Retina (tissue), 1 donor: ENCODE results near the gene PCP2.

Experiments used
- DNase-seq: peaks from one replicate; pipeline ENCODE4 v3.0.0-alpha.2; 2016

PCP2 gene

GRCh38 chr19:7618771-7619510, 14.6 kb downstream of the PCP2 start:
- no peak for DNase-seq

GRCh38 chr19:7618348-7618747, 15.2 kb downstream of the PCP2 start:
- no peak for DNase-seq

GRCh38 chr19:7617735-7618134, 15.8 kb downstream of the PCP2 start:
- no peak for DNase-seq

GRCh38 chr19:7617172-7617571, 16.3 kb downstream of the PCP2 start:
- DNase-seq: no peak

DNA sequence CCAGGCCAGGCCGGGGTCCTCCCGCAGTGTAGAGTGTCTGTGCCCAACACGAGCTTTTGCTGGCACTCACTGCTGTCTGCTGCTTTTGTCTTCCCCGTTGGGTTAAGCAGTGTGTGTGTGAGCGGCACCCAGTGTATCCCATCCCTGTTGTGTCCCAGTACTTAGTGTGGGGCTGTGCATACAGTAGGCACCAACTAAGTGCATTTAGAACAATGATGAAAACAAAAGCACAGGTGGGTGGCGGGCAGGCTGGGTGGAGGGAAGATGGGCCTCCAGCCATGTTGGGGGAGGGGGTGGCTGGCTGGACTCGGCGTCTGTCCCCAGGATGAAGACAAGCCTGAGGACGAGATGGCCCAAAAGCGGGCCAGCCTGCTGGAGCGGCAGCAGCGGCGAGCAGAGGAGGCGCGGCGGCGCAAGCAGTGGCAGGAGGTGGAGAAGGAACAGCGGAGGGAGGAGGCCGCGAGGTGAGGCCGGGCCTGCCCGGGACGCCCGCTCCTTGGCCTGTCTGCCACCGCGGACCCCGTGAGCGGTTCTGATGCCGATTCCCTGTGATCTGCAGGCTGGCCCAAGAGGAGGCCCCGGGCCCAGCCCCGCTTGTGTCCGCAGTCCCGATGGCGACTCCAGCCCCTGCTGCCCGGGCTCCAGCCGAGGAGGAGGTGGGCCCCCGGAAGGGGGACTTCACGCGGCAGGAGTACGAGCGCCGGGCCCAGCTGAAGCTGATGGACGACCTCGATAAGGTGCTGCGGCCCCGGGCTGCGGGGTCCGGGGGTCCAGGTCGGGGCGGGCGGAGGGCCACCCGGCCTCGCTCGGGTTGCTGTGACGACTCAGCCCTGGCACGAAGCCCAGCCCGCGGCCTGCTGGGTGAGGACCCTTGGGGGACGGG, 18.4 kb downstream of the PCP2 start:
- DNase-seq: no peak

GRCh38 chr19:7612282-7613274, 20.9 kb downstream of the PCP2 start:
- no peak for DNase-seq

- DNase-seq: no peak
Observed at GRCh38 chr19:7611541-7612279, 21.8 kb downstream of the PCP2 start.

DNA sequence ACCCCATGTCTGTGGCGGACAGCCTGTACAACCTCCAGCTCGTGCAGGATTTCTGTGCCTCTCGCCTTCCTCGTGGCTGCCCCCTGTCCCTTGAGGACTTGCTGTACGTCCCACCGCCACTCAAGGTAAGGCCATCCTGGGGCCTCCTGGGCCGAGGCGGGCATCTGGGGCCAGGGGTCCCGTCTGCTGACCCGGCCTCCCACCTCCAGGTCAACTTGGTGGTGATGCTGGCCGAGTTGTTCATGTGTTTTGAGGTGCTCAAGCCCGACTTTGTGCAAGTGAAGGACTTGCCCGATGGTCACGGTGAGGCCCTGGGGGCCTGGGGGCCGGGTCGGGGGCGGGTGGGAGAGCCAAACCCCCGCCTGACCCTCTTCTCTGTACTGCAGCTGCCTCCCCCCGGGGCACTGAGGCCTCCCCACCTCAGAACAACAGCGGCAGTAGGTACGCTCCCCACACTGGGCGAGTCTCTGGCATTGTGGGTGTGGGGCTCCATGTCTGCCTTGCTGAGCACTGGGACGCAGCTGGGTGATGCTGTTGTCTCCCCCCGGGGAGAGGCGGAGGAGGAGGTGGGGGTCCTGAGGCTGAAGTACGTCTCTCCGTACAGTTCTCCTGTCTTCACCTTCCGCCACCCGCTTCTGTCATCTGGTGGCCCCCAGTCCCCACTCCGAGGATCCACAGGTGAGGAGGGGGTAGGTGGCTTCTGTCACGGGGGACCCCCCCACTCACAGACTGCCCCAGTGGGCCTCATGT, 22.9 kb downstream of the PCP2 start:
- DNase-seq: no peak

- DNase-seq: no peak
Observed at GRCh38 chr19:7607874-7608560, 25.5 kb downstream of the PCP2 start.

GRCh38 chr19:7607212-7607873, 26.2 kb downstream of the PCP2 start:
- no peak for DNase-seq

GRCh38 chr19:7606289-7606688, 27.2 kb downstream of the PCP2 start:
- no peak for DNase-seq

GRCh38 chr19:7605490-7606222, 27.9 kb downstream of the PCP2 start:
- DNase-seq: no peak

GRCh38 chr19:7603919-7604318, 29.6 kb downstream of the PCP2 start:
- no peak for DNase-seq

DNA sequence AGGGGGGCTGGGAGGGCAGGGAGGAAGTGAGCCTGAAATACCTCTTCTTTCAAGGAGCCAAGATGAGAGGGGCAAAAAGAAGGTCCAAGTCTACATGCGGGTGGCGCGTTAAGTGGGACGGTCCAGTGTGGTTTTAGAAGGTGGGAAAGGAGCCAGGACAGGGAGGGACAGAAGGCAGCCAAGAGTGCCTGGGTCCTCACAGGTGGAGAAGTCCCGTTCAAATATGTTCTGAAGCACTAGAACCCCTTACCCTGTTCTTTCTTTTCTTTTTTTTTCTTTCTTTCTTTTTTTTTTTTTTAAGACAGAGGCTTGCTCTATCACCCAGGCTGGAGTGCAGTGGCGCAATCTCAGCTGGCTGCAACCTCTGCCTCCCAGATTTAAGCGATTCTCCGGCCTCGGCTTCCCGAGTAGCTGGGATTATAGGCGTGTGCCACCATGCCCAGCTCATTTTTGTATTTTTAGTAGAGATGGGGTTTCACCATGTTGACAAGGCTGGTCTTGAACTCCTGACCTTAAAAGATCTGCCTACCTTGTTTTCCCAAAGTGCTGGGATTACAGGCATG, 30.5 kb downstream of the PCP2 start:
- no peak for DNase-seq

GRCh38 chr19:7602240-7602934, 31.1 kb downstream of the PCP2 start:
- no peak for DNase-seq

- no peak for DNase-seq
Observed at GRCh38 chr19:7600721-7601120, 32.8 kb downstream of the PCP2 start.

DNA sequence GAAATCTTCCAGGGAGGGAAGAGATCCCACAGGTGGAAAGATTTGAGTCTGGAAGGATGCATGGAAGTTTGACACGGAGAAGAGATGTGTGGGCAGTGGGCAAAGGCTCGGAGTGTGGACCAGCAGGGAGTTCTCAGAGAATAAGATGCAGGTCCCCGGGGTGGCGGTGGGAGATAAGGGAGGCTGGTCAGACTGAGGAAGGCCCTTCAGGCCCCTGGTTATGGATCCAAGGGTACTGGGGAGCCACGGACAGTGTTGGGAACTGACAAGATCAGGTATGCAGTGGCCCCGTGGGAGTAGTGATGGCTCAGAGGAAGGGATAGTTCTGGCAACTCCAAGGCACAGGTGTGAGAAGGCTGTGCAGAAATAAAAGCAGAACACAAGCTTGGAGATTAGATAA, 35.3 kb downstream of the PCP2 start:
- no peak for DNase-seq

GRCh38 chr19:7597689-7598088, 35.8 kb downstream of the PCP2 start:
- no peak for DNase-seq
